CD4-positive, alpha-beta T cell treated with Interleukin-15 for 4 hours (primary cell): ENCODE results near the gene PCDHGA1.

ENCODE experiments used
- DNase-seq: peaks from one replicate; pipeline ENCODE4 v3.0.0-alpha.2; 2020; ENCODE audit warnings: low spot score

Gene PCDHGA1

GRCh38 chr5:141441571-141442170, 111.4 kb downstream of the PCDHGA1 start:
- no peak for DNase-seq

- no peak for DNase-seq
Measured at GRCh38 chr5:141465351-141465750, 135.0 kb downstream of the PCDHGA1 start.

DNA sequence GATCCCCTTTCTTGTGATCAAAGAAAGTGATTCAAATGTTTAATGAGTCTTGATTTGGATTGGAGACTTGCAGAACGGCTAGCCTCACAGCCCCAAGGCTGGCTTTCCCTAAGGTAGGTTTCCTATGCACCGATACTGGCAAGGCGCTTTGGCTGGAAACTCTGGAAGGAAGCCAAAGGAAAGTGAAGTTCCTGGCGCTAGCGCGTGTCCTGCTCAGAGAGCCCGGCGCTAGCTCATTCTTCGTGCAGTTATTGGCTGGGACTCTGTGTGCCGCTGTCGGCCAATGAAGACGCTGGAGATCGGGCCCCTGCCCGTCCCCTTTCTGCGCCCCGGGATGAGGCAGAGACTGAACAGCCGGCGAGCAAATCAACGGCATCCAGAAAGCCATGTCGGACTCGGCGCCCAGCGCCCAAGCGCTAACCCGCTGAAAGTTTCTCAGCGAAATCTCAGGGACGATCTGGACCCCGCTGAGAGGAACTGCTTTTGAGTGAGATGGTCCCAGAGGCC, 145.4 kb downstream of the PCDHGA1 start, which contains the start of gene PCDHGC3:
TSS of gene PCDHGC3 (plus strand) at position 342 of the 507 bp plus-strand sequence. CDS start at position 493, 151 bp downstream.
- DNase-seq: peak; percentile 1

GRCh38 chr5:141476132-141476911, 146.0 kb downstream of the PCDHGA1 start:
- no peak for DNase-seq

GRCh38 chr5:141477044-141477575, 146.8 kb downstream of the PCDHGA1 start:
- DNase-seq: no peak

GRCh38 chr5:141477815-141478214, 147.5 kb downstream of the PCDHGA1 start:
- no peak for DNase-seq

- no peak for DNase-seq
Measured at GRCh38 chr5:141478321-141478945, 148.1 kb downstream of the PCDHGA1 start.

DNA sequence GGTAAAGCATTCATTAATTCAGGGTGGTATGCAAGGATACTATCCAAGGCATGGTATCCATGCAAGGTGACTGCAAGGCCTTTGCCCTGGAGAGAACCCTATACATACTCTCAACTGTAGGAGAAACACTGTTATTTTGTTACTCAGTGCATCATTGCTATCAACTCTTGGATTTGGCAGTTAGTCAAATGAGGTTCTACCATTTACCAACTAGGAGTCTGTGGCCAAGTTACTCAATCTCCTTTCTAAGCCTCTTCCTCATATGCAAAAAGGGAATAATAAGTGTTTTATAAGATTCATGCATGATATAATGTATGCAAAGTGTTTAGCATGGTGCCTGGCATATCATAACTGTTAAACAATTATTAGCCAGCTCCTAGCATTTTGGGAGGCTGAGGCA, 149.5 kb downstream of the PCDHGA1 start:
- DNase-seq: no peak

DNA sequence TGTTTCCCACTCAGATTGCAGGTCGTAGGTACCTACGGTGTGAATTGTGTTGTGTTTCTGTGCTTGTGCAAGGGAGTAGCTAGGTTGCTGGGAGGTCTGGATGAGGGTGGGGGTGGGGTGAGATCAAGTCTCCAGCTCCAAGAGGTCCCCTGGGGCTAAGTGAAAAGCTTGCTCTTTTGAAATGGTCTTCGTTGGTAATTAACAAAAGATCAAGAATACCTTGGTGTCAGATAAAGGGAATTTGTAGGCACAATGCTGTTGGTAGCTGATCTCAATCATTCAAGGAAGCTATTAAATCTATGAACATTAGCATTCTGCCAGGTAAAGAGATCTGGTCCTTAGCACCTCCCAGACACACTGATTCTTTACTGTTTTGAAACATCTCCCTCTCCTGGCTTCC, 153.6 kb downstream of the PCDHGA1 start:
- no peak for DNase-seq

- no peak for DNase-seq
Measured at GRCh38 chr5:141484310-141484640, 154.0 kb downstream of the PCDHGA1 start.

DNA sequence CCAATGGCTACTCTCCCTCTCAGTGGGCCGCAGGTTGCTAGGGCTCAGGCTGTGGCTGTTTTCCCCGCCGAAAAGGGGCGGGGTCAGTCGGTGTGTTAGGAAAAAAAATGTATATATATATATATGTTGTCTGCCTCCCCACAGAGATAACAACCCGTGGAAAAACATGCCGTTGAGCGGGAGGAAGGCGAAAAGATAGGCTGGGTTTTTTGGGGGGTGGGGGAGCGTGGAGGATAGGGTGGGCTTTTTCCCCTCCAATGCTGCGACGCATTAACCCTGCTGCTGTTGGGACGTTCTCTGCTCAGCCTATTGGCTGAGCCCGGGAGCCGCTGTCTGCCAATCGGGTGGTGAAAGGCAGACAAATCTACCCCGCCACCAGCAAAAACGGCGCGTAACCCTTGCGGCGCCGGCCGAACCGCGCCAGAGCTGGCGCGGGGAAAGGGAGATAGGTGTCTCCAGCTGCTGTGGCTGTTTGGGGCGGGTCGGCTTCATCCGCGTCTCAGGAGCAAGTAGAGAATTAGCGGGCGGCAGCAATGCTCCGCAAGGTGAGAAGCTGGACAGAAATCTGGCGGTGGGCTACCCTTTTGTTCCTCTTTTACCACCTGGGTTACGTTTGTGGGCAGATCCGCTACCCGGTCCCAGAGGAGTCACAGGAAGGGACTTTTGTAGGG, 154.5 kb downstream of the PCDHGA1 start, which contains the start of gene PCDHGC4:
TSS of gene PCDHGC4 (plus strand) at position 390 of the 671 bp plus-strand sequence. CDS start at position 534, 144 bp downstream.
- no peak for DNase-seq

GRCh38 chr5:141485321-141486055, 155.2 kb downstream of the PCDHGA1 start:
- no peak for DNase-seq

DNA sequence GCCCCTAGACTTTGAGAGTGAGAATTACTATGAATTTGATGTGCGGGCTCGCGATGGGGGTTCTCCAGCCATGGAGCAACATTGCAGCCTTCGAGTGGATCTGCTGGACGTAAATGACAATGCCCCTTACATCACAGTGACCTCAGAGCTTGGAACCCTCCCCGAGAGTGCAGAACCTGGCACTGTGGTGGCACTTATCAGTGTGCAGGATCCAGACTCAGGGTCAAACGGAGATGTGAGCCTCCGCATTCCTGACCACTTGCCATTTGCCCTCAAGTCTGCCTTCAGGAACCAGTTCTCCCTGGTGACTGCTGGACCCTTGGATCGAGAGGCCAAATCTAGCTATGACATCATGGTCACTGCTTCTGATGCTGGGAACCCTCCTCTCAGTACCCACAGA, 155.8 kb downstream of the PCDHGA1 start:
- DNase-seq: no peak

DNA sequence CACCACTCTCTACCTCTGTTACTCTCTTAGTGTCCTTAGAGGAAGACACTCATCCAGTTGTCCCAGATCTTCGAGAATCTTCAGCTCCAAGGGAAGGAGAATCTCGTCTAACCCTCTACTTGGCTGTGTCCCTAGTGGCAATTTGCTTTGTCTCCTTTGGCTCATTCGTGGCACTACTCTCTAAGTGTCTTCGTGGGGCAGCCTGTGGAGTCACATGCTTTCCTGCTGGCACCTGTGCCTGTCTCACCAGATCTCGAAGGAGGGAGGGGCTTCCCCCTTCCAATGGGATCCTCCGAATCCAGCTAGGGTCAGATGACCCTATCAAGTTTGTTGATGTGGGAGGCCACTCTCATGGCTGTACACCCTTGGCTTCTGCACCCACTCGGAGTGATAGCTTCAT, 156.8 kb downstream of the PCDHGA1 start:
- no peak for DNase-seq

DNA sequence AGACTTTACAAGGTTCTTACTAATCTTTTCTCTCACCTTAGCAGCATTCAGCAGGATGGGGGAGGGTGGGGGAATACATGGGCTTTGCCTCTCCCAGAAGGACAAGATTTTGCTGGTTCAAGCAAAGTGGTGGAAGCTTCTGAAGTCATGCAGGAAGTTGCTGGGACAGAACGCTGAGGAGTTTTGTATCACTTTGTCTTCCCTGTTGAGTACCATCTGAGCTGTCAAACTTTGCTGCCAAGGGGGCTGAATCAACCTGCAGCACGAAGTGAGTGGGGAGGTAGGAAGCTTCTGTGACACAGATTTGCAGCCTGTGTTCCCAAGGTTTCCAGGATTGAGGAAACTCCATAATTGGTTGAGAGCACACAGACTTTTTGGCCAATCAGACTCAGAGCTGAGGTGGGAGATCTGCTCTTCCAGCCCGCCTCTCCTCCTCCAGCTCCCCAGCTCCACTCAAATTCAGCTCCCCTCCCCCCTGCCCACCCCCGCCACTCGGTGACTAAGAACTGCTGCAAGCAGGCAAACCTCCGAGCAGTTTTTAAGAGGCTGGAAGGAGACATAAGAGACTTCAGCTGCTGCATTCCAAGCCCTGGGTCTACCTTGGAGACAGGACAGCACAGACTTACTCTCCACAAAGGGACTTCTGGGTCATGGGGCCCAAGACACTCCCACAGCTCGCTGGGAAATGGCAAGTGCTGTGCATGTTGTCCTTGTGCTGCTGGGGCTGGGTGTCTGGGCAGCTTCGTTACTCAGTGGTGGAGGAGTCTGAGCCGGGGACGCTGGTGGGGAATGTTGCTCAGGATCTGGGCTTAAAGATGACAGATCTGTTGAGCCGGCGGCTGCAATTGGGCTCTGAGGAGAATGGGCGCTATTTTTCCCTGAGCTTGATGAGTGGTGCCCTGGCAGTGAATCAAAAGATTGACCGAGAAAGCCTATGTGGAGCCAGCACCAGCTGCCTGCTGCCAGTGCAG, 158.6 kb downstream of the PCDHGA1 start, which contains the start of gene PCDHGC5:
TSS of gene PCDHGC5 (plus strand) at position 491 of the 971 bp plus-strand sequence. CDS start at position 651, 160 bp downstream.
- DNase-seq: no peak

DNA sequence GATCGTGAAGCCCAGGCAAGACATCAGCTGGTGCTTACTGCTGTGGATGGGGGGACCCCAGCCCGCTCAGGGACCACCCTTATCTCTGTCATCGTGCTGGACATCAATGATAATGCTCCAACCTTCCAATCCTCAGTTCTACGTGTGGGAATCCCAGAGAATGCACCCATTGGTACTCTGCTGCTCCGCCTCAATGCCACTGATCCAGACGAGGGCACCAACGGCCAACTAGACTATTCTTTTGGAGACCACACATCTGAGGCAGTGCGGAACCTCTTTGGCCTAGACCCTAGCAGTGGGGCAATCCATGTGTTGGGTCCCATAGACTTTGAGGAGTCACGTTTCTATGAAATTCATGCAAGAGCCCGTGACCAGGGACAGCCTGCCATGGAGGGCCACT, 159.5 kb downstream of the PCDHGA1 start:
- DNase-seq: no peak

DNA sequence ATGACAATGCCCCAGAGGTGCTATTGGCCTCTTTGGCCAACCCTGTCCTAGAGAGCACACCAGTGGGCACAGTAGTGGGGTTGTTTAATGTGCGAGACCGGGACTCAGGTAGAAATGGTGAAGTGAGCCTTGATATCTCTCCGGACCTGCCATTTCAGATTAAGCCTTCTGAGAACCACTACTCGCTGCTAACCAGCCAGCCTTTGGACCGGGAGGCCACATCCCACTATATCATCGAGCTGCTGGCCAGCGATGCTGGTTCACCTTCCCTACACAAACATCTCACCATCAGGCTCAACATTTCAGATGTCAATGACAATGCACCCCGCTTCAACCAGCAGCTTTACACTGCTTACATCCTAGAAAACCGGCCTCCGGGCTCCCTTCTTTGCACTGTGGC, 160.0 kb downstream of the PCDHGA1 start:
- no peak for DNase-seq

GRCh38 chr5:141490771-141491170, 160.5 kb downstream of the PCDHGA1 start:
- no peak for DNase-seq

DNA sequence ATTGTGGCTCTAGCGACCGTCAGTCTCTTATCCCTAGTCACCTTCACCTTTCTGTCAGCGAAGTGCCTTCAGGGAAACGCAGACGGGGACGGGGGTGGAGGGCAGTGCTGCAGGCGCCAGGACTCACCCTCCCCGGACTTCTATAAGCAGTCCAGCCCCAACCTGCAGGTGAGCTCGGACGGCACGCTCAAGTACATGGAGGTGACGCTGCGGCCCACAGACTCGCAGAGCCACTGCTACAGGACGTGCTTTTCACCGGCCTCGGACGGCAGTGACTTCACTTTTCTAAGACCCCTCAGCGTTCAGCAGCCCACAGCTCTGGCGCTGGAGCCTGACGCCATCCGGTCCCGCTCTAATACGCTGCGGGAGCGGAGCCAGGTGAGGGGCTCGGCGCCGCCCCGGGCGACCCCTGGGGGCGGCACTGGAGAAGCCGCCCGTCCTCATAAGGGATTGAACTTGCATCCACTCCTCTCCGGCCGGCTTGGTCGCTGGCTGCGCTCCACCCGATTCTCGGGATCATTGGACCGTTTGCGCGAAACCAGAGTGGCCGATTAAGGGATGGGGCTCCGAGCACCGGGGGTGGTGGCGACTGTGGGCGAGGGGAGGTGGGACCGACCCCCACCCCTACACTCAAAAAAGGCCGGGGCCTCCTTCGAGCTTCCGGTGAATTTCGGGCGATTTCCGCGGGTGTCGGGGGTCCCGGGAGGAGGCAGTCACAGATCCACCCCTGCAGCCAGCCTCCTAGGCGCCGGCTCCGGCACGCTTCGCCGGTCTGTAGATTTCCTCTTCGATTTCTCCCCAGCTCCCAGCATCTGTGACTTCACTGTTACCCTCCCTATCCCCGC, 161.2 kb downstream of the PCDHGA1 start:
- no peak for DNase-seq
